AG04449 (cell line): Measurements from ENCODE around the gene CSNK2A1.

Experiments used
- CTCF ChIA-PET: fragments of 350-600 bp; formaldehyde crosslinking; extraction: SDS; loops from one replicate; lab custom pipeline; 2021; ENCODE audit warnings: antibody characterized with exemption; lab: Yijun Ruan, JAX
- POLR2A ChIA-PET: fragments of 400-600, 350-600 bp; formaldehyde crosslinking; extraction: SDS; loops from one replicate; lab custom pipeline; 2020; ENCODE audit warnings: antibody characterized with exemption, inconsistent platforms; lab: Yijun Ruan, JAX
- DNase-seq: peaks from one replicate; pipeline ENCODE4 v3.0.0-alpha.2; 2010; ENCODE audit warnings: low read depth, low spot score
- H3K4me3 ChIP-seq: 2 replicates; pipeline ENCODE4 v1.5.1; 2011; ENCODE audit warnings: low read depth, mild to moderate bottlenecking, control low read depth, low read length
- TF ChIP-seq, protein P1 (sequence below): IDR thresholded peaks from one replicate; pipeline ENCODE4 v1.5.1; 2011; ENCODE audit warnings: mild to moderate bottlenecking, moderate library complexity, low read length, control low read depth, inconsistent platforms; ENCODE audit not compliant: insufficient read depth; ENCODE audit errors: missing control alignments

Gene CSNK2A1

DNA sequence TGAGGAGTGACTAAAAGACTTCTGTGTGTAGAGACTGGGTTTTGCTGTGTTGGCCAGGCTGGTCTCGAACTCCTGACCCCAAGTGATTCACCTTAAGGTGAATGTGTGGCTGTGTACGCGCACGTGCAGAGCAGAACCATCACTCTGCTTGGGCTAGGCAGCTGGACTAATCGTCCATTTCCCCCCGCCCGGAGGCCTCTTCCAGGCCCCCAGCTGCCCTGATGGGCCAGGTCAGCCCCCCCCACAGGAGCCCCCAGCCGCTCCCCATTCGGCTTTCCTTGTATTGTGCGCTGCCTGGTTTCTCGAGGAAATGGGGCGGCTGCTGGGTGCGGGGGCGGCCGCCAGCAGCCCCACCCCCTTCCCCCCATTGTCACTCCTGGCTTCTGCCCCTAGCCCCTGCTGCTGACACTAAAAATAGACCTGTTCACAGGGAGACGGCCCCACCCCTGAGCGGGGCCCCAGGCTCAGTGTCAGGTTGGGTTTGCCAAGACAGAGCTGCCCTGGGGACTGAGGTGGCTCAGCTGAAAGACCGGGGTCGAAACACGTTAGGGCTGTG lies 24.6 kb upstream of the CSNK2A1 start:
- POLR2A ChIA-PET = no interaction called here
- CTCF ChIA-PET = interaction anchor here (1.2 to 2.4 kb wide), 3 partner anchors 99 to 171 kb away, joined by 4 to 9 read pairs (median 4); no protein-coding TSS in a partner anchor
- DNase-seq = no peak
- TF ChIP-seq, protein P1, sequence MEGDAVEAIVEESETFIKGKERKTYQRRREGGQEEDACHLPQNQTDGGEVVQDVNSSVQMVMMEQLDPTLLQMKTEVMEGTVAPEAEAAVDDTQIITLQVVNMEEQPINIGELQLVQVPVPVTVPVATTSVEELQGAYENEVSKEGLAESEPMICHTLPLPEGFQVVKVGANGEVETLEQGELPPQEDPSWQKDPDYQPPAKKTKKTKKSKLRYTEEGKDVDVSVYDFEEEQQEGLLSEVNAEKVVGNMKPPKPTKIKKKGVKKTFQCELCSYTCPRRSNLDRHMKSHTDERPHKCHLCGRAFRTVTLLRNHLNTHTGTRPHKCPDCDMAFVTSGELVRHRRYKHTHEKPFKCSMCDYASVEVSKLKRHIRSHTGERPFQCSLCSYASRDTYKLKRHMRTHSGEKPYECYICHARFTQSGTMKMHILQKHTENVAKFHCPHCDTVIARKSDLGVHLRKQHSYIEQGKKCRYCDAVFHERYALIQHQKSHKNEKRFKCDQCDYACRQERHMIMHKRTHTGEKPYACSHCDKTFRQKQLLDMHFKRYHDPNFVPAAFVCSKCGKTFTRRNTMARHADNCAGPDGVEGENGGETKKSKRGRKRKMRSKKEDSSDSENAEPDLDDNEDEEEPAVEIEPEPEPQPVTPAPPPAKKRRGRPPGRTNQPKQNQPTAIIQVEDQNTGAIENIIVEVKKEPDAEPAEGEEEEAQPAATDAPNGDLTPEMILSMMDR = no peak
- H3K4me3 ChIP-seq = no peak overlapping the region

DNA sequence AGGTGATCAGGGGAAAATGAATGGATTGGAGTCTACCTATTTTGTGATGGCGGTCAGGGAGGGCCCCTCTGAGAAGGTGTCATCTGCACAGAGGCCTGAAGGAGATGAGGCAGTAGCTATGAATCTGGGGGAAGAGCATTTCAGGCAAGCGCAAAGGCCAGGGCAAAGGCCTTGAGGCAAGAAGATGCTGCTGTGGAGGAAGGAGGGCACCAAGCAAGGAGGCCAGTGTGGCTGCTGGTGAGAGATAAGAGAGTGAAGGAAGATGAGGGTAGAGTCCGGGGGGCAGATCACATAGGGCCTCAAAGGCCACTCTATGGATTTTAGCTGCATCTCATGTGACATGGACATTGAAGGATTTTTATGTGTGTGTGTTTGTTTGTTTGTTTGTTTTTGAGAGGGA lies 20.6 kb upstream of the CSNK2A1 start:
- DNase-seq = no peak
- H3K4me3 ChIP-seq = no peak overlapping the region
- ChIA-PET CTCF (interaction anchor here (3.3 to 4.8 kb wide), 6 partner anchors 19 to 176 kb away, joined by 18 to 122 read pairs (median 68); partner anchors contain the start of gene CSNK2A1), POLR2A (no interaction called here)
- TF ChIP-seq, protein P1 = no peak

DNA sequence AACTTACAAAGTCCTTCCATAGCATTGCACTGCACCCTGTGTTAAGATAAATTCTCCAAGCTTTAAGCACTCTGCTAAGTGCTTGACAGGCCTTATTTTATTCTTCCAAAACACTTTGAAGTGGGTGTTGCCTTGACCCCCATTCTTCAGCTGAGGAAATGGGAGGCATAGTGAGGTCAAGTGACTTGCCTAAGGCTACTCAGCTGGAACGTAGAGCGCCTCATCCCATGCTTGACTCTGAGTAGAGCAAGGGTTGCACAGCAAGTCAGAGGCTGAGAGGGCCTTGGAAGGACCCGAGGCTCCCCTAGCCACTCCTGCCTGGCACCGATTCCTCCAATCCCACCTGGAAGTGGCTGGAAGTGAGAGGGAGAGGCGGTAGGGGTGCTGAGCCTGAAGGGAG lies 19.6 kb upstream of the CSNK2A1 start:
- no peak for DNase-seq
- POLR2A ChIA-PET = no interaction called here
- no peak overlapping the region for H3K4me3 ChIP-seq
- TF ChIP-seq, protein P1 = no peak
- CTCF ChIA-PET = interaction anchor here (0.8 to 4.8 kb wide), 20 partner anchors 9 to 209 kb away, joined by 3 to 122 read pairs (median 10); partner anchors contain the start of gene CSNK2A1

GRCh38 chr20:562232-562897 lies 18.8 kb upstream of the CSNK2A1 start:
- DNase-seq = no peak
- TF ChIP-seq, protein P1 = no peak
- ChIA-PET POLR2A (no interaction called here), CTCF (interaction anchor here (0.6 to 4.8 kb wide), 24 partner anchors 9 to 208 kb away, joined by 3 to 122 read pairs (median 9); partner anchors contain the start of gene CSNK2A1)
- no peak overlapping the region for H3K4me3 ChIP-seq

- H3K4me3 ChIP-seq = no peak overlapping the region
- CTCF ChIA-PET = interaction anchor here (0.6 to 4.8 kb wide), 30 partner anchors 8 to 208 kb away, joined by 3 to 122 read pairs (median 6); partner anchors contain the start of gene CSNK2A1
- DNase-seq = no peak
- TF ChIP-seq, protein P1 = peak; percentile 94
- POLR2A ChIA-PET = no interaction called here
These were observed 18.0 kb upstream of the CSNK2A1 start for GRCh38 chr20:561437-562231.
